Caco-2 (cell line): Measurements from ENCODE around the gene GNS. TPM values are rescaled to one million over a fixed set of nuclear protein-coding genes. Genes with fewer than 3 reads are reported as not detected.
"Not testable (repeated sequence)": the region's sequence is repeated elsewhere in the genome, so short reads cannot be mapped to it uniquely, and the experiment has no call there.

Source experiments
- BruUV-seq: library from RNA; stranded (reverse); fragments of 400-500 nt; replicated peaks from 2 replicates; lab custom pipeline; 2021; lab: Mats Ljungman, UMichigan
- CTCF ChIA-PET: fragments of 300-600 bp; sonication (Branson Sonifier 250); formaldehyde crosslinking; loops from one replicate; lab custom pipeline; 2022; ENCODE audit warnings: antibody characterized with exemption; lab: Charles Lee
- POLR2A ChIA-PET: fragments of 300-600 bp; sonication (Branson Sonifier 250); formaldehyde crosslinking; loops from one replicate; lab custom pipeline; 2022; ENCODE audit warnings: antibody characterized with exemption; lab: Charles Lee
- DNase-seq, 2 experiments: peaks; one replicate each; pipeline versions ENCODE4 v3.0.0 to v3.0.0-alpha.2; 2020 to 2022
- H3K27me3 ChIP-seq: replicated peaks from 2 replicates; pipeline ENCODE4 v1.6.0; 2011; ENCODE audit warnings: low read length; ENCODE audit not compliant: control insufficient read depth, insufficient read depth
- H3K36me3 ChIP-seq: 2 replicates; pipeline ENCODE4 v1.5.1; 2011; ENCODE audit warnings: low read length; ENCODE audit not compliant: control insufficient read depth, insufficient read depth
- H3K4me1 ChIP-seq: fragments of 250-450 bp; sonication (Bioruptor Pico); 2 replicates; pipeline ENCODE4 v1.5.1; 2020; ENCODE audit warnings: mild to moderate bottlenecking
- H3K4me3 ChIP-seq: 2 replicates; pipeline ENCODE4 v1.5.1; 2011; ENCODE audit warnings: low read depth, mild to moderate bottlenecking, control low read depth, low read length
- H3K9me3 ChIP-seq: fragments of 250-450 bp; sonication (Bioruptor Pico); 2 replicates; pipeline ENCODE4 v1.5.1; 2020; ENCODE audit warnings: mild to moderate bottlenecking, moderate library complexity
- H3K27ac Mint-ChIP-seq: one replicate; pipeline ENCODE4 v1.8.0; 2022; ENCODE audit warnings: mixed read lengths; ENCODE audit not compliant: unreplicated experiment
- H3K27me3 Mint-ChIP-seq: one replicate; pipeline ENCODE4 v1.8.0; 2022; ENCODE audit warnings: mixed read lengths; ENCODE audit not compliant: insufficient read depth, unreplicated experiment
- H3K36me3 Mint-ChIP-seq: one replicate; pipeline ENCODE4 v1.8.0; 2022; ENCODE audit warnings: mild to moderate bottlenecking, mixed read lengths; ENCODE audit not compliant: insufficient read depth, unreplicated experiment
- H3K4me1 Mint-ChIP-seq: one replicate; pipeline ENCODE4 v1.8.0; 2022; ENCODE audit warnings: low read depth, mixed read lengths; ENCODE audit not compliant: unreplicated experiment
- H3K4me3 Mint-ChIP-seq: one replicate; pipeline ENCODE4 v1.8.0; 2022; ENCODE audit warnings: mild to moderate bottlenecking, moderate library complexity, mixed read lengths; ENCODE audit not compliant: unreplicated experiment
- H3K9me3 Mint-ChIP-seq: one replicate; pipeline ENCODE4 v1.8.0; 2022; ENCODE audit warnings: mixed read lengths; ENCODE audit not compliant: unreplicated experiment
- CTCF ChIP-seq, 2 experiments: fragments of 200-600 bp in 1 of 2; IDR thresholded peaks; 1 replicate in 1 of 2; 2 replicates in 1 of 2; pipeline versions ENCODE4 v1.5.1 to v1.8.0; 2011 to 2022; ENCODE audit warnings: antibody characterized with exemption in 1 of 2, control low read depth in 1 of 2, inconsistent platforms in 1 of 2, low read depth in 1 of 2, low read length in 1 of 2, mild to moderate bottlenecking in 1 of 2, moderate library complexity in 1 of 2; ENCODE audit not compliant: insufficient read depth in 1 of 2, severe bottlenecking in 1 of 2, unreplicated experiment in 1 of 2
- intact Hi-C: fragments of 100-400 bp; cut with micrococcal nuclease; formaldehyde crosslinking; loops from one replicate; pipeline ENCODE4 v1.10.0; 2022; ENCODE audit not compliant: unreplicated experiment
- total RNA-seq: library from RNA; stranded (reverse); gene quantifications from 2 replicates; pipeline ENCODE4 v1.2.3, GENCODE V29; 2022

GNS gene
- total RNA-seq, 1 experiment from 2014 or later: 75.1 TPM

- POLR2A ChIA-PET: no interaction called here
- Mint-ChIP-seq H3K4me3 (no peak overlapping the region), H3K36me3 (peaks cover 19% of the 10 kb centered on the region), H3K9me3 (no peaks in the 10 kb centered on the region), H3K27me3 (no peaks in the 10 kb centered on the region), H3K27ac (no peak overlapping the region), H3K4me1 (peaks cover 14% of the 10 kb centered on the region)
- DNase-seq: no peak
- Histone ChIP-seq H3K4me1 (0 out of 2 replicates have a peak, but pooled peaks cover 6% of the 10 kb centered on the region), H3K9me3 (no peaks in the 10 kb centered on the region), H3K4me3 (no peak overlapping the region), H3K36me3 (no peaks in the 10 kb centered on the region; the same call in 1 of the 2 replicates), H3K27me3 (no peaks in the 10 kb centered on the region)
- no TSS peak for BruUV-seq
- CTCF ChIA-PET: no interaction called here
- no peak for TF ChIP-seq CTCF (IDR thresholded peaks at IDR 0.05; ENCODE audit: insufficient read depth in 1 of 2, low read depth in 1 of 2, low read length in 1 of 2, severe bottlenecking in 1 of 2, unreplicated experiment in 1 of 2)
- intact Hi-C loops: no loop called here
These were observed 67.2 kb downstream of the GNS start for GRCh38 chr12:64691795-64692583.

- no peak overlapping the region for H3K4me3 Mint-ChIP-seq
- H3K27me3 Mint-ChIP-seq: no peaks in the 10 kb centered on the region
- no peak for TF ChIP-seq CTCF (IDR thresholded peaks at IDR 0.05; ENCODE audit: insufficient read depth in 1 of 2, low read depth in 1 of 2, low read length in 1 of 2, severe bottlenecking in 1 of 2, unreplicated experiment in 1 of 2)
- no peaks in the 10 kb centered on the region for H3K9me3 ChIP-seq
- H3K36me3 ChIP-seq: no peaks in the 10 kb centered on the region; the same call in 1 of the 2 replicates
- no peak overlapping the region for H3K4me3 ChIP-seq
- H3K4me1 Mint-ChIP-seq: peaks cover 14% of the 10 kb centered on the region
- DNase-seq: no peak
- no peaks in the 10 kb centered on the region for H3K9me3 Mint-ChIP-seq
- intact Hi-C loops: no loop called here
- ChIA-PET POLR2A (no interaction called here), CTCF (no interaction called here)
- BruUV-seq: no TSS peak
- H3K4me1 ChIP-seq: 0 out of 2 replicates have a peak, but pooled peaks cover 3% of the 10 kb centered on the region
- no peak overlapping the region for H3K27ac Mint-ChIP-seq
- peaks cover 19% of the 10 kb centered on the region for H3K36me3 Mint-ChIP-seq
- H3K27me3 ChIP-seq: no peaks in the 10 kb centered on the region
These were observed 67.9 kb downstream of the GNS start for GRCh38 chr12:64691227-64691794.

- H3K27me3 Mint-ChIP-seq, H3K9me3 ChIP-seq, BruUV-seq, intact Hi-C loops, H3K9me3 Mint-ChIP-seq, CTCF ChIA-PET, H3K4me1 ChIP-seq, H3K4me3 ChIP-seq, DNase-seq, POLR2A ChIA-PET, H3K4me3 Mint-ChIP-seq, H3K27ac Mint-ChIP-seq, H3K27me3 ChIP-seq, H3K36me3 ChIP-seq: not testable (repeated sequence)
- H3K36me3 Mint-ChIP-seq: peaks cover 21% of the 10 kb centered on the region
- H3K4me1 Mint-ChIP-seq: peaks cover 11% of the 10 kb centered on the region
These were observed 69.0 kb downstream of the GNS start for GRCh38 chr12:64690236-64690635.
